HepG2 (cell line): Measurements from ENCODE around the gene MRPS2.

ENCODE experiments used
- ATF7-NPFF ChIP-seq: sonication (generic); formaldehyde crosslinking; IDR thresholded peaks from 2 replicates; pipeline ENCODE4 v1.8.1; 2023; ENCODE audit warnings: mild to moderate bottlenecking, low read depth, missing genetic modification reagents, moderate library complexity
- ZBTB20 ChIP-seq: sonication (generic); formaldehyde crosslinking; IDR thresholded peaks from 2 replicates; pipeline ENCODE4 v1.8.1; 2023; ENCODE audit warnings: missing genetic modification reagents, low read depth, mild to moderate bottlenecking, borderline replicate concordance

GRCh38 chr9:135551456-135551855, 51.0 kb downstream of the MRPS2 start:
- TF ChIP-seq ZBTB20 (CRISPR knock-in tag) = no peak
- TF ChIP-seq ATF7-NPFF = no peak
